ENCODE results near the gene CASP9.

GRCh38 chr1:15550573-15550972, 26.6 kb upstream of the CASP9 start:
- TF ChIP-seq CTCF (IDR thresholded peaks at IDR 0.05) (no peak), POLR2AphosphoS5 (IDR thresholded peaks at IDR 0.05) (no peak), EP300 (IDR thresholded peaks at IDR 0.05) (no peak), POLR2A (IDR thresholded peaks at IDR 0.05) (no peak)
